ENCODE measurements around the gene LBX2.

- no peak for TF ChIP-seq REST (IDR thresholded peaks at IDR 0.05; ENCODE audit: insufficient read depth in 1 of 2, low read depth in 2 of 2, low read length in 1 of 2)
- TF ChIP-seq, protein P1, sequence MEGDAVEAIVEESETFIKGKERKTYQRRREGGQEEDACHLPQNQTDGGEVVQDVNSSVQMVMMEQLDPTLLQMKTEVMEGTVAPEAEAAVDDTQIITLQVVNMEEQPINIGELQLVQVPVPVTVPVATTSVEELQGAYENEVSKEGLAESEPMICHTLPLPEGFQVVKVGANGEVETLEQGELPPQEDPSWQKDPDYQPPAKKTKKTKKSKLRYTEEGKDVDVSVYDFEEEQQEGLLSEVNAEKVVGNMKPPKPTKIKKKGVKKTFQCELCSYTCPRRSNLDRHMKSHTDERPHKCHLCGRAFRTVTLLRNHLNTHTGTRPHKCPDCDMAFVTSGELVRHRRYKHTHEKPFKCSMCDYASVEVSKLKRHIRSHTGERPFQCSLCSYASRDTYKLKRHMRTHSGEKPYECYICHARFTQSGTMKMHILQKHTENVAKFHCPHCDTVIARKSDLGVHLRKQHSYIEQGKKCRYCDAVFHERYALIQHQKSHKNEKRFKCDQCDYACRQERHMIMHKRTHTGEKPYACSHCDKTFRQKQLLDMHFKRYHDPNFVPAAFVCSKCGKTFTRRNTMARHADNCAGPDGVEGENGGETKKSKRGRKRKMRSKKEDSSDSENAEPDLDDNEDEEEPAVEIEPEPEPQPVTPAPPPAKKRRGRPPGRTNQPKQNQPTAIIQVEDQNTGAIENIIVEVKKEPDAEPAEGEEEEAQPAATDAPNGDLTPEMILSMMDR (IDR thresholded peaks at IDR 0.05): no peak
These were observed 5.9 kb downstream of the LBX2 start for GRCh38 chr2:74493546-74493945.

Data from Panc1 (cell line).